GM21529 (cell line): ENCODE measurements around the gene RALB.
"Not testable (repeated sequence)": the region's sequence is repeated elsewhere in the genome, so short reads cannot be mapped to it uniquely, and the experiment has no call there.

Source experiments
- ATAC-seq: cut with Tn5 transposase; IDR thresholded peaks from one replicate; pipeline ENCODE4 v1.9.1; 2021; ENCODE audit not compliant: unreplicated experiment

RALB gene

DNA sequence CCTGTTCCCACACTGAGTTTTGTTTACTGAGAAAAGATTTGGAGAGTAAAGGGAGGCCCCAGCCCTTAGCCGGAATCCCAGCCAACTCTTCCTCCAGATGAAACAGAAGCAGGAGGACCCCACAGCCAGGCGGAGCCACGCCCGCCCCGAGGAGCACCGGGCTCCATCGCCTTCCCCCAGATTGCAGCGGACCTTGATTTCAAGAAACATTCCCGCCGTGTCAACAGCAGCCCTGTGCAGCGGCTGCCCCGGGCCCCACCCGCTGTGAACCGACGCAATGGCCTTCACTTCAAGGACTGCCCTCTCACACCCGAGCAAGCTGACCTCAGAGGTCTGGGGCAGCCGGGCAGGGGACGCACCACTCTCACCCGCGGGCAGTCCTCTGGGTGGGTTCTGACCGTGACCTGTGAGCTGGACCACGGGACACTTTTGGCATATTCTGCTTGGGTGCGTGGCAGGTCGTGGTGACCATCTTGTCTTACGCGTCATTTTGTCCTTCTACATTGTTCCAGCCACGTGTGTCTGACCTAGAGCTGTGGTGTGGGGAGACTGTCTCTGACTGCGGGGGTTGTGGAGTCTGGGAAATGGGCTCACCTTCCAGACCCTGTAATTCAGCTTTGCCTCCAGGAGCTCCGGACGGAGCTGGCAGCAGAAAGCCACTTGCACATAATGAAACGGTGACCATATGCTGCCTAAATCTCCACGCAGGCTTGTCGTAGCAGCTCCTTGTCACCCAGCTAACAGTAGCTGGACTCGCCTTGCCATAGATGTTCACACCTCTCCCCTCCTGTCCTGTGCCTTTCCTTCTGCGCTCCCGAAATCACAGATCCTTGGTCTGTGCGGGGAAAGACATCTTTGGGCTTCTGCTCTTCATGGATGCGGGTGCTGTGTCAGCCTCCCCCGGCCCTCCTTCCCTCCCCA lies 61.3 kb downstream of the RALB start:
- ATAC-seq = no peak

DNA sequence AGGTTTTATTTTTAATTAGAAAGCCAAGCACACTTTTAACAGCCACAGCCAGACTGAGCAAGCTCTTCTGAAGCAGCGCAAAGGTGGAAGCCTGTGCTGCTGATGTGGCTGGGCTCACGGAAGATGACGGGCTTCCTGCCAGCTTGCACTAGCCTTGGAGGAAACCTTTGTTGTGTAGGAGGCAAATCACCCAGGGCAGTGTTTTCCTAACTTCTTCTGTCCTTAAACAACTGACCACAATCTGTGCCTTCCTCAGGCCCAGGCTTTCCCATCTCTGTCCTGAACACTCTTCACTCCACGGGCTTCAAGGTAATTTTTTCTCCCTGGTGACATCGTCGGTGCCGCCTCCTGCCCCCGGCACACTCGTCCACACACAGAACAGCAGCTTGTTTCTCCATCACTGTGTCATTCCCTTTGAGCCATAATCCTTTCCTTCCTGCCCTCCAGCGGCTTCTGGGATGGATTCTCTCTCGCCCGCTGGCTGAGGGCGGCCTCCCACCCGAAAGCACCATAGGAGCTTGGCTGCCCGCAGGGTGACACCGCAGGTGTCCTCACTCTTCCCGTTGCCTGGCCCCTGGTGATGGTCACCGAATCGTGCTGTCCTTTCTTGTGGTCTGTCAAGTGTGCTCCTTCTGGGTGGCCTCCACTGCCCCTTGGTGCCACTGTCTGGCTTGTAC lies 62.2 kb downstream of the RALB start:
- ATAC-seq = no peak

DNA sequence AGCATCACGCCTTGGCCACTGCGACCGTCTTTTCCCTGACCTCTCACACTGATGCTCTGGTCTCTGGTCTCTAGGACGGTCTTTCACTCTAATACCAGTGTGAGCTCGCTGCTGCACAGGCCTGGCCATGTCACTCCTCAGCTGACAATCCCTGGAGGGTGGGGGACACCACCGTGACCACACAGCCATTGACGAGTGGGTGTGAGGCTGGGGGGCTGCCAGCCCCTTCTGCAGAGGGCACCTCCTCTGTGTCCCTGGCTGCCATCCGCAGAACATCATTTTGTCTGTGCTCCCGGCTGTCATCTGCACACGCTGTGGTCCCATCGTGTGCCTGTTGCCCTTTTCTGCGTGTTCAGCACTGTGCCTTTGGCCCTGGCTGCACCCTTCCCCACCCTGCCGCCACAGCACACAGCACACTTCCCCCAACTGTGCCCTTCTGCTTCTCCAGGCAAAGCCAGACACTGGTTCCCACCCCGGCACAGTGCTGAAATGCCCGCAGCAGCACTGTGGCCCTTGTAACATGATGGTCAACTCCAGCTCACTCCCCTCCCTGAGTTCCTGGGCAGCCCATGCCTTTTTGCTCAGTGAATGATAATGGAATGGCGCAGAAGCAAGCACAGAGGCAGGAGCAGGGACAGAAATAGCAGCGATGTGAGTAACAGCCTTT lies 62.8 kb downstream of the RALB start:
- ATAC-seq = no peak

DNA sequence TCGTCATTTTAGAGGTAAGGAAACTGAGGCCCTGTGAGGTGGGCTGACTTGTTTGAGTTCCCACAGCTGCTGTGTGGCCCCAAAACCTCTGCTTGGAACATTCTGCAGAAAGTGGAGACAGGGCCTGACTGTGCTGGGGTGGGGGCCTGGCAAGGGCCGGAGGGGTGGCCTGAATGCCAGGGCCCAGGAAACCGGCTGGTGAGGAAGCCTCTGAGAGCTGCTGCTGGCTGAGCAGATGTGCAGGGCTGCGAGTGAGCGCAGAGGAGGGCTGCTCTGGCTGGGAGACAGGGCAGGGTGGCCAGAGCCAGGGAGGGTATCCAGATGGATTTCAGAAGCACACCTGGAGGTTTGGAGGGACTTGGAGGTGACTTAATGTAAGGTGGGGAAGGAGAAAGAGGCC lies 63.4 kb downstream of the RALB start:
- ATAC-seq = no peak

DNA sequence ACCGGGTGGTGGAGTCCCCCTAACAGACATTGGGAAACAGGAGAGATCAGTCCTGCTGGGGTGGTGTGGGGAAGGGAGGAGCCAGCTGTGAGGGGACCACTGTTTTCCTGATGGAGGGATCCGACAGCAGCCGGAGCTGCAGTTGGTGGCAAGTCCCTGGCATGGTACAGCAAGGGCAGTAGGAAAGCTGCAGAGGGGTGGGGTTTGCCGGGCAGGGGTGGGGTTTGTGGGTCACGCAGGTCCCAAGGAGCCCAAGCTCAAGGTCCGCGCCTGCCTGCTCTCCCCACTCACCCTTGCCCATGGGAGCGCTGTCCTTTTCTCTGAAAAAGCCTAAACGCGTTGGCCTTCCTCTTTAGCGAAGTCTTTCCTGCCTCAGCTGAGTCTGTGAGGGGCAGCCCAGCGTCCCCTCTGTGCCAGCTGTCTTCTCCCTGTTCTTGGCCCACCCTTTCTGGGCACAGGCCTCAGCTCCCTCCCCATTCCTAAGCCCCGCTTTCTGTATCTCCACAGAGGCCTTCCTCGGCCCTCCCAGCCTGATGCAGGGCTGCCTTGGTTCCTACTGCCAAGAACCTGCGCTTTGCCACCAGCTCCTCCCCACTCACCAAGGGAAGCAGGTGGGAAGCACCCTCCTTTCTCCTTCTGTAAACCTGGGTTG lies 64.0 kb downstream of the RALB start:
- no peak for ATAC-seq

DNA sequence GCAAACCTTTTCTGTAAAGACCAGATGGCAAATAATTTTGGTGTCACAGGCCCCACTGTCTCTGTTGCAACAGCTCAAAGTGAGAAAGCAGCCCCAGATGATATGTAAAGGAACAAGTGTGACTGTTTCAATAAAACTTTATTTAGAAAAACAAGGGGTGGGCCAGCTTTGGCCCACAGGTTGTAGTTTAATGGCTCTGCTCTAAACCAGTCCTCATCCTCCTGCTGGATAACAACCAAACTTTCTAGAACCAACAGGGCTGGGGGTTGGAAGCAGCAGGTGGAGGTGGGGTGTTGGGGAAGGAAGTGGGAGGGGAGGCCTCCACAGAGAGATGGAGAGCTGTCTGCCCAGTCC lies 64.5 kb downstream of the RALB start:
- ATAC-seq = no peak

DNA sequence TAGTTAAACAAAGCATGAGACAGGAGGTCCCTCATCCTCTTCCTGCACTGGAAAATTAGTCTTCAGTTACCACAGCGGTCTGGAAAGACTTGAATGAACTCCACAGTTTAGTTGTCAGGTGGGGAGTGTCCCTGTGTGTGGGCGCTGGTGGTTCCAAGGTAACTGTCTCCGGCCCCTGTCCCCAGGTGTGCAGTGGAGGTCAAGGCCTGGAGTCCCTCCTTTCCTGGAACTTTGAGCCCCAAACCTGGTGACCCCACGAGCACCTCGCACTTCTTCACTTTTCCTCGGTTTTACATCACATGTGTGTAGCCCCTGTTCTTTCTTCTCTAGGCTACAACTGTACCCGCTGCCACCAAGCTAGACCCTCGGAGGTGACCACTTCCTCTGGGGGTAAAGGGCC lies 65.3 kb downstream of the RALB start:
- ATAC-seq = no peak

DNA sequence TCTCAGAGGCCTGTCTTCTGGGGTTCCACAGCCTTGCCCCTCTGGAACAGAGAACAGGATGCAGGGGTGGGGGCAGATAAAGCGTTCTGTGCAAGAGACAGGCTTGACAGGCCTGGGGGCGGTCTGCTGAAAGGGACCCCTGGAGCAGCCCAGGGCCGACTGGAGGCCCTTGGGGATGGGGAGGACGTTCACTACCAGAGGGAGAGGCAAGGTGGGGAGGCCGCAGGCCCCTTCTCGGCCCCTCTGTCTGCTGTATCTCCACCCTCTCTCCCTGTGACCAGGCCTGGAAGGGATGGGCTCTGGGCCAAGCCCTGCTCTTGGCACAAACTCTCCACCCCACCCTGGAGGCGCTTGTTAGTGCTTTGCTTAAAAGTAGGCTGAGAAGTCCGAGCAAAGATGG lies 66.0 kb downstream of the RALB start:
- no peak for ATAC-seq

DNA sequence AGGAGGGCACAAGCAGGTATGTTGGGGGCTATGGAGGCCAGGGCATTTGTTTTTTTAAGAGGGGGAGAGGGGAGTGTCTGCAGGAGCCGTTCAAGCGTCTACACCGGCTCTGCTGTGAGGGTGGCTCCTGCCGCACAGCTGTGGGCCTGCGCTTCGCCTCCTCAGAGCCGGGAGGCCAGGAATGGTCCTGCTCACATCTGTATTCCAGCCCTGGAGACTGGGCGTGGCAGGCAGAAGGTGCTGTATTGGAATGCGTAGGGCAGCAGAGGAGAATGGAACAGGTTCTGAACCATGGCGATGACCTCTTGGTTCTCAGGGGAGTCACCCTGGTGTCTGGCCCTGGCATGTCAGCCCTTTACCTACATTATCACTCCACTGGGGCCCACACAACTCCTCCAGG lies 66.5 kb downstream of the RALB start:
- ATAC-seq = no peak

DNA sequence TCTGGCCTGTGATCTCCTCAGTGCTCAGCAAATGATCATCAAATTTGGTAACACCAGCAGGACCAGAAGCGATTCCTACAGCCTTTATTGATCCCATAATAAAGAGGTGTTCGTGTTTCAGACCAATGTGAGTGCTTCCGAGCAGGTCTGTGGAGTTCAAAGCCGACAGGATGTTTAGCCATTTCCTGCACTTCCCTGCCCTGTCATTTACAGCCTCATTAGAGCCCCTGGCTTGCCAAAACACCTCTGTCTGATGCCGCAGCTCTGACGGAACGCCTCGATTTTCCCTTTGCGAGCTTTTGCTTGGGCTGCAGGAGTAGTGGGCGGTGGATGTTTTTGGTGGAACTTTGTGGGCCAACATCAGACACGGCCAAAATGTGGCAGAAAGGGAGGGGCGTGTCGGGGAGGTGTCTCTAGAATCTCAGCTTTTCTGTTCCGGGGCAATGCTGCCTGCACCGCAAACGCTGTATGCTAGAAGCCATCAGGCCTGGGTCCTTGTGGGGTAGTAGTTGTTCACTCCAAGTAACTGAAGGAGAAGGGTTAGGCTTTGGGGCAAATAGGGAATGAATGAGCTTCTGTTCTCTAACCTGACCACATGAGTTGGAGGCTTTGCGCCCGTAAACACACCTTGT lies 67.2 kb downstream of the RALB start:
- no peak for ATAC-seq

DNA sequence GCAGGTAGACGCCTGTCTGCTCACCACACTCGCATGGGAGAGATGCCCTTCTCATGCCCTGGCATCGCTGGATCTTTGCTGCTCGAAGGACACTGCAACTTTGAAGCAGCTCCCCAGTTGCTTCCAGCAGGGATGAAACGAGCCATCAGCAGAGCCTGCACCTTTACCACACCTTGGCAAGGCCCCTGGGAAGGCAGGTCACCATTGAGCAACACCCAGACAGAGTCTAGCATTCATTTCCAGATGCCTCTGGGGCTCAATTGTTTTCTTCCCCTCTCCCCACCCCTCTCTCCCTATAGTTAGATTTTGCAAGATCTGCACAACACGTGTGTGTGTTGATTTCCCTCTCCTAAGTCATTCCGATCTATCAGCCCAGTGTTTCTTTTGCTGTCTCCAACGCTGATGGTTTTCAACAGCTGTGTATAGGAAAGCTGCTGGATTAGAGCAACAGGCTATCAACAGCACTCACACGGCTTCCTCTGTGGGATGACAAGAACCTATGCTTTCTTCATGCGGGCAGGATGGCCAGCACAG lies 67.7 kb downstream of the RALB start:
- no peak for ATAC-seq

DNA sequence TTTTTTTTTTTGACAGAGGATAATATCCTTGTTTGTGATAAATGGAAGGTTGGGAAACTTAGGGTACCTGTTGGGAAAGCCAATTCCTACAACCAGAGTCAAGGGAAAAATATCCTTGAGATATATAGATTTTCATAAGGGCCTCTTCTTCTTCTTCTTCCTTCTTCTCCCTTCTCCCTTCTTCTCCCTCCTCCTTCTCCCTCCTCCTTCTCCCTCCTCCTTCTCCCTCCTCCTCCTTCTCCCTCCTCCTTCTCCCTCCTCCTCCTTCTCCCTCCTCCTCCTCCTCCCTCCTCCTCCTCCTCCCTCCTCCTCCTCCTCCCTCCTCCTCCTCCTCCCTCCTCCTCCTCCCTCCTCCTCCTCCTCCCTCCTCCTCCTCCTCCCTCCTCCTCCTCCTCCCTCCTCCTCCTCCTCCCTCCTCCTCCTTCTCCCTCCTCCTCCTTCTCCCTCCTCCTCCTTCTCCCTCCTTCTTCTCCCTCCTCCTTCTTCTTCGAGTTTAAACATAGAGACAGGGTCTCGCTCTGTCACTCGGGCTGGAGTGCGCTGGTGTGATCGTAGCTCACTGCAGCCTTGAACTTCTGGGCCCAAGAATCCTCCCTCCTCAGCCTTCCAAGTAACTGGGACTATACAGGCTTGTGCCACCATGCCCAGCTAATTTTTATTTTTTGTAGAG lies 68.4 kb downstream of the RALB start:
- not testable (repeated sequence) for ATAC-seq

DNA sequence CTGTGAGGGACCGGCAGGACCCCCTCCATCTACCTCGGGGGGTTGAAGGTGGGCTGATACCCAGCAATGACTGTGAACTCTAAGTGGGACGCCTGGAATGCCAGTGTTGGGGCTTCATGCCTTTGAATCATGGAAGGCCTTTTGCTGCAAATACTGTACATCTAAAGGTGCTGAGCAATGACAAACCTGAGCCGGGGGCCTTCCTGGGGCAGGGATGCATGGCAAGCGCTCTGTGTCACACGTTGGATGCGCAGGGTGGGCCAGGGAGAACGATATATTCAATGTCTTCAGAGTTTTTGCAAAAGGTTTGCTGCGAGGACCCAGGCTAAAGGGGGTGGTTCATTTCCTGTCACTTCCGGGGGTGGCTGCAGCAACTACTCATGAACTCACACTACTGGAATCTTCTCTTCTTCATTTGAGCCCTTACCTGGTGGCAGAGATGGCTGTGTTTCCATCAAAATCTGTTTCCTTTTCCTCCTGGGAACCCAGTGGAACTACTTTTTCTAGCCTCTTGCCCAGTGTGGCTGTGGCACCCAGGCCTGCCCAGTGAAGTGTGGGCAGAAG lies 69.2 kb downstream of the RALB start:
- no peak for ATAC-seq

DNA sequence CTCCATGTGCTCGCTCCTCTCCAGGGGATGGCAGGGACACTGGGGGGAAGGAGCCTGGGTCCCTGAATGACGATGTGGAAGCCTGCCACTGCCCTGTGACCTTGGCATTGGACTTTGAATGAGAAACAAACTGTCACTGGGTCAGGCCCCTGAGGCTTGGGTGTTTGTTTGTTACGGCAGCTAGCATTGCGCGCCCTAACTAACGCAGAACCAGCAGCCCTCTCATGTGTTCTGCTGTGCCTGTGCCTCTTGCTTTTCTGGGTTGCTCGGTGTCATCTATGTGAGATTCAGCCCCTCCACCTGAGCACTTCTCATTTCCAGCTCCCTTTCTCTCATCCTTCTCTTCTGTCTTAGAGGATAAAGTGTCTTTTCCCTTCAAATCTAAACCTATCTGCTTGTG lies 69.7 kb downstream of the RALB start:
- ATAC-seq = no peak

DNA sequence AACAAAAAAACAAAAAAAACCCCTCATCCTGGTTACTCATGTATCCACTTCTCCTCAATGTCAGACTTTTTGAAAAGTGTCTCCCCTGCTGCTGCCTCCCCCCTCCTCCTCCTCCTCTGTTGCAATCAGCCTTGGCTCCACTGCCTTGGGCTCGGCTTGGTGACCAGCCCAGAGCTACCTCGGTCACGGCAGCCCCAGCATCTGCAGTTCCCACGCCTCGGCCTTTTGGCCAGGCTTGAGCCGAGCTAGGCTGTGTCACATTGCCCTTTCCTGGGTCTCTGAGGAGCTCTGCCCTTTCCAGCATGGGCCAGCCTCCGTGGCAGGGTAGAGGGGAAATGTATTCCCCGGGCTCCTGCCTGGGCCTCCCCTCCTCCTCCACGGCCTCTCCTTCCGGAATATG lies 70.6 kb downstream of the RALB start:
- ATAC-seq = no peak

DNA sequence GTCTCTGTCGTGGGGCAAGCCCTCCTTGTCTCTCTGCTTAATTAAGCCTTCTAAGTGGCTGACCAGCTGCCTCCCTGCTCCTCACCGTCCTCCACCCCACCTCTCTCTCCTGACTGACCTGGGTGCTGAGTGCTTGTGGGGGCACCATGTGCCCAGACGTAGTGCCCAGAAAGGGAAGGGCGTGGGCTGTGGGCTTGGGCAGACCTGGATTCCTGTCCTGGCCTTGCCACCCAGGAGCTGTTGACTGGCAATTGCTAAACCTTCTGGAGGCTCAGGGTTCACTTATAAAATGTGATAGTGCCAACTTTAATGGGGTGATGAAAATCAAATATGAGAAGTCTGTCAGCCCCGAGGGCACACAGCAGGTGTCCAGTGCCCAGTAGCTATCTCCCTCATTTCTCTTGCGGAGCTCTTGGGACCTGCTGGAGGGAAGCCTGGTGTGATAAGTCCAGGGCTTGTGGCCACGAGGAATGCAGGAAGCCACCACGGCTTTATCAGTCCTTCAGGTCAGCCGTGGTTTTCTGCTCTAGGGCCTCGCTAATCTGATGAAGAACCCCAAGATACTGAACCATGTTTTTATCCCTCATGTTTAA lies 71.3 kb downstream of the RALB start:
- ATAC-seq = no peak

DNA sequence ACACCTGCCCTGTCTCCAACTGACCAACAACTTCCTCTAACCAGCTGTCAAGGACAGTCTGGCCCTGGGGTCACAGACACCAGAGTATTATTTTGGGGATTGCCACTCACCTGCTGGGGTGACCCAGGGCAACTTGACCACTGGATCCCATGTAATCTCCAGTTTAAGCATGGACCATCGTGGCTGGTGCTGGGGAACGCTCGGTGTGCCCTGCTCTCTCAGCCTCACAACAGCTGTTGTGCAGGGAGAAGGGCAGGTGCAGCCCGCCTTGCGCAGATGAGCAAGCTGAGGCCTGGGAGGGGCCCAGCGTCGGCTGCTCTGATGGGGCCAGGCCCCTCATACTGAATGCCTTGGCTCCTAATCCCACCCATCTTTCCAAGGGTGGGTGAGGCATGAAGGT lies 72.3 kb downstream of the RALB start:
- ATAC-seq = no peak

DNA sequence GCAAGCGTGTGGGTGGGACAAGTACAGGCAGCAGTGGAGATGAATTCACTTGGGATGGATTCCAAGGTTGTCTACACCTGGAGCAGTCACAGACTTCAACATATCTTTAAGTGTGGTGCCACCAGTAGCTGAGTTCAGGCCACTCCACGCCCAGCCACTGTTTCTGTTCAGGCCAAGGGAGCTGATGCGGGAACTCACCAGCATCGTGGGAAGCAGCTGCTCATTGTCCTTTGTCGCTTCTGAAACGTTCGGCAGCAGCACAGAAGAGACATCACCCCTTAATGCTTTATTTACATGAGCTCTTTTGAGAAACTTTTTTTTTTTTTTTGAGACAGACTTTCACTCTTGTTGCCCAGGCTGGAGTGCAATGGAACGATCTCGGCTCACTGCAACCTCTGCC lies 73.4 kb downstream of the RALB start:
- no peak for ATAC-seq

DNA sequence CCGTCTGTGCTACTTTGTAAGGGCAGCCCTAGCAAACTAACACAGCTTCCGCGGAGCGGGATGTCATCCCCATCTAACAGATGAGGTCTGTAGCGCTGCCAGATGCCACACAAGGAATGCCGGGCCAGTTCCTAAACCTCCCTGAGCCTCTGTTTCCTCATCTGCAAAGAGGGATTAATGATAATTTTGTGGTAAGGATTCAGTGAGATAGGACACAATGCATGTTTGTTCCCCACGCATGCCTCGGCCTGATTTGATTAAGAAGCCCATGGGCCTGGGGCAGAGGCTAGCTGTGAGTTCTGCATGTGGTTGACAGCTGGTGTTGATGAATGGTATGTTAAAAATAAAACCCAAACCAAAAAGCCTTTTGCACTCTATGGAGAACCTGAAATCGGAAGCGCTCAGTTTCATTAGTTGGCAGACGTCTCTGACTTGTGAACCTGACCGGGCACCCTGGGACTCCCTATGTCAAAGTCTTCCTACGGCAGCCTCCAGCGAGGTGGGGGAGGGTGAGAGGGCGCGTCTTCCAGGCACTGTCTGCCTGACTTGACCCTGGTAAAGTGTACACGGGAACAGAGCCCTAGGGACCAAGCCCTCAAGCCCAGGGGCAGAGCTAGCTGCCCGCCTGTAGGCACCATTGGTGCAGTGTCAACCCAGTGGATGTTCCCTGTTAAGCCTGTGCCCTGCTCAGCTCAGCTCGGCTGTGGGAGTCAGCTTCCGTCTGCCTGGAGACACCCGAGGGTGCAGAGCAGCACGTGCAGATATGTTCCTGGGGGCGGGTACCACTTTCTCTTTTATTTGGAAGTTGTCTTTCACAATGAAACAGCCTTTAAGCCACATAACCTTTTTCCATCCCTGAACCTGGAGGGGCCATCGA lies 78.5 kb downstream of the RALB start:
- no peak for ATAC-seq
